ENCODE data around the gene CMTM8.

DNA sequence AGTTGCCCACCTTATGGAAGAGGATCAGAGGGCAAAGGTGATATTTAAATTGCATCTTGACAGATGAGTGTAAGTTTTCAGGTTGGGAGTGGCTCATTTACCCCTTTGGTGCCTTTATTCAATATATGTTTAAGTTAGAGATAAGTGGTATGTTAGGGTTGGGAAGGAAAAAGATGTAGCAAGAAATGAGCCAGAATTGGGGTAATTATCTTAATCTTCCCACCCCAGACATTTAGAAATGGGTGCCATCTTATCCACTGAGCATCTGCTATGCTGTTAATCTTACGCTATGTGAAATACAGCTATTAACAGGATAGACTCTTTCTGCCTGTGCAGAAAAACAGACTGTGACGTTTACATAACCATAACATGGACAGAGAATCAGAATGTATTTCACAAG is 159.5 kb downstream of the CMTM8 start:
- TF ChIP-seq, protein P1, sequence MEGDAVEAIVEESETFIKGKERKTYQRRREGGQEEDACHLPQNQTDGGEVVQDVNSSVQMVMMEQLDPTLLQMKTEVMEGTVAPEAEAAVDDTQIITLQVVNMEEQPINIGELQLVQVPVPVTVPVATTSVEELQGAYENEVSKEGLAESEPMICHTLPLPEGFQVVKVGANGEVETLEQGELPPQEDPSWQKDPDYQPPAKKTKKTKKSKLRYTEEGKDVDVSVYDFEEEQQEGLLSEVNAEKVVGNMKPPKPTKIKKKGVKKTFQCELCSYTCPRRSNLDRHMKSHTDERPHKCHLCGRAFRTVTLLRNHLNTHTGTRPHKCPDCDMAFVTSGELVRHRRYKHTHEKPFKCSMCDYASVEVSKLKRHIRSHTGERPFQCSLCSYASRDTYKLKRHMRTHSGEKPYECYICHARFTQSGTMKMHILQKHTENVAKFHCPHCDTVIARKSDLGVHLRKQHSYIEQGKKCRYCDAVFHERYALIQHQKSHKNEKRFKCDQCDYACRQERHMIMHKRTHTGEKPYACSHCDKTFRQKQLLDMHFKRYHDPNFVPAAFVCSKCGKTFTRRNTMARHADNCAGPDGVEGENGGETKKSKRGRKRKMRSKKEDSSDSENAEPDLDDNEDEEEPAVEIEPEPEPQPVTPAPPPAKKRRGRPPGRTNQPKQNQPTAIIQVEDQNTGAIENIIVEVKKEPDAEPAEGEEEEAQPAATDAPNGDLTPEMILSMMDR (IDR thresholded peaks at IDR 0.05): no peak
- no peak for TF ChIP-seq EP300 (IDR thresholded peaks at IDR 0.05)

Measured in sigmoid colon (tissue), 4 donors.